Kidney epithelial cell (primary cell): ENCODE data around the gene YAF2. TPM values are rescaled to one million over a fixed set of nuclear protein-coding genes. Genes with fewer than 3 reads are reported as not detected.

ENCODE experiments used
- DNase-seq: peaks from one replicate; pipeline ENCODE4 v3.0.0-alpha.2; 2010; ENCODE audit warnings: low read depth
- H3K27me3 ChIP-seq: 2 replicates; pipeline ENCODE4 v1.6.0; 2011; ENCODE audit warnings: low read length; ENCODE audit not compliant: control insufficient read depth, insufficient read depth
- H3K36me3 ChIP-seq: 2 replicates; pipeline ENCODE4 v1.5.1; 2011; ENCODE audit warnings: low read length; ENCODE audit not compliant: control insufficient read depth, insufficient read depth
- H3K4me3 ChIP-seq: 2 replicates; pipeline ENCODE4 v1.5.1; 2011; ENCODE audit warnings: low read depth, mild to moderate bottlenecking, control low read depth, low read length
- total RNA-seq: library from RNA; depleted of rRNA; stranded (reverse); fragments of >200 nt; gene quantifications from 2 replicates; pipeline ENCODE4 v1.2.3, GENCODE V29; 2015
- TF ChIP-seq, protein P1 (sequence below): IDR thresholded peaks from 2 replicates; pipeline ENCODE4 v1.5.1; 2011; ENCODE audit warnings: mild to moderate bottlenecking, moderate library complexity, low read length, control low read depth, inconsistent platforms; ENCODE audit not compliant: insufficient read depth, poor library complexity, severe bottlenecking

The YAF2 gene
- total RNA-seq, 1 donor from 2014 or later, result 15.7 TPM

DNA sequence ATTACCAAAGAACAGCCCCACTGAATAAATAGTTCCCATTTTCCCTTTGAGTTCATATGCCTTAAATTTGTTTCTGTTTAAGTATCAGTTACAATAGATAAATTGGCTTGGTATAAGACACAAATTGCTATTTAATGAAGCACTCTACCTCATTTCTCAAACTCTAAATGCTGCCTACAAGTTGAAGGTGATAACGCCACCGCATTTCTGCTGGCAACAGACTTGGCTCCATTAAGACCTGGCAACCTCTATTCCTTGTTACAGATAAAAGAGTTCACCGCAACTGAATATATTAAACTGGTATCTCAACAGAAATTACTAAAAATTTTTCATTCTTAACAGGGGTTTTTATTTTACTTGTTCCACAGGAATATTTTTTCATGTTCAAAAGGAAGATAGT, 129.0 kb downstream of the YAF2 start:
- TF ChIP-seq, protein P1, sequence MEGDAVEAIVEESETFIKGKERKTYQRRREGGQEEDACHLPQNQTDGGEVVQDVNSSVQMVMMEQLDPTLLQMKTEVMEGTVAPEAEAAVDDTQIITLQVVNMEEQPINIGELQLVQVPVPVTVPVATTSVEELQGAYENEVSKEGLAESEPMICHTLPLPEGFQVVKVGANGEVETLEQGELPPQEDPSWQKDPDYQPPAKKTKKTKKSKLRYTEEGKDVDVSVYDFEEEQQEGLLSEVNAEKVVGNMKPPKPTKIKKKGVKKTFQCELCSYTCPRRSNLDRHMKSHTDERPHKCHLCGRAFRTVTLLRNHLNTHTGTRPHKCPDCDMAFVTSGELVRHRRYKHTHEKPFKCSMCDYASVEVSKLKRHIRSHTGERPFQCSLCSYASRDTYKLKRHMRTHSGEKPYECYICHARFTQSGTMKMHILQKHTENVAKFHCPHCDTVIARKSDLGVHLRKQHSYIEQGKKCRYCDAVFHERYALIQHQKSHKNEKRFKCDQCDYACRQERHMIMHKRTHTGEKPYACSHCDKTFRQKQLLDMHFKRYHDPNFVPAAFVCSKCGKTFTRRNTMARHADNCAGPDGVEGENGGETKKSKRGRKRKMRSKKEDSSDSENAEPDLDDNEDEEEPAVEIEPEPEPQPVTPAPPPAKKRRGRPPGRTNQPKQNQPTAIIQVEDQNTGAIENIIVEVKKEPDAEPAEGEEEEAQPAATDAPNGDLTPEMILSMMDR, result no peak
- H3K36me3 ChIP-seq, result no peaks in the 10 kb centered on the region
- no peak for DNase-seq
- H3K27me3 ChIP-seq, result no peaks in the 10 kb centered on the region
- H3K4me3 ChIP-seq, result no peak overlapping the region

Other genes with a start within 250 kb of the YAF2 start
- 23.5 and 23.6 TPM in 2 replicates for gene GXYLT1, start 93.4 kb downstream of the YAF2 start, total RNA-seq
- gene ZCRB1, start 87.8 kb upstream of the YAF2 start, total RNA-seq, result 36.8 and 38.0 TPM in 2 replicates
- gene PPHLN1, start 87.9 kb upstream of the YAF2 start, total RNA-seq, result 51.2 and 57.2 TPM in 2 replicates